Panc1 (cell line): ENCODE results near the gene MSRB3. TPM values are rescaled to one million over a fixed set of nuclear protein-coding genes. Genes with fewer than 3 reads are reported as not detected.
"Not testable (repeated sequence)": the region's sequence is repeated elsewhere in the genome, so short reads cannot be mapped to it uniquely, and the experiment has no call there.

Experiments
- ATAC-seq: fragments of 200-7000 bp; cut with Tn5 transposase; 2 replicates; pipeline ENCODE4 v1.9.1; 2020; ENCODE audit warnings: mild to moderate bottlenecking, moderate library complexity
- BruUV-seq: library from RNA; stranded (reverse); fragments of 400-500 nt; replicated peaks from 2 replicates; lab custom pipeline; 2021; lab: Mats Ljungman, UMichigan
- CTCF ChIA-PET: fragments of 300-600 bp; sonication (Branson Sonifier 250); formaldehyde crosslinking; loops from one replicate; lab custom pipeline; 2022; ENCODE audit warnings: antibody characterized with exemption; lab: Charles Lee
- POLR2A ChIA-PET: fragments of 300-600 bp; sonication (Branson Sonifier 250); formaldehyde crosslinking; loops from one replicate; lab custom pipeline; 2022; ENCODE audit warnings: antibody characterized with exemption; lab: Charles Lee
- DNase-seq: peaks from one replicate; pipeline ENCODE4 v3.0.0-alpha.2; 2010; ENCODE audit warnings: low read depth, low spot score
- H3K27ac ChIP-seq: 2 replicates; pipeline ENCODE4 v1.5.1; 2011; ENCODE audit warnings: mild to moderate bottlenecking, low read length, inconsistent platforms
- H3K27me3 ChIP-seq: fragments of 200-500 bp; sonication (Bioruptor generic); 2 replicates; pipeline ENCODE4 v1.6.0; 2014; ENCODE audit warnings: low read length, inconsistent platforms; ENCODE audit not compliant: control insufficient read depth, insufficient read depth
- H3K36me3 ChIP-seq: fragments of 200-500 bp; sonication (Bioruptor generic); 2 replicates; pipeline ENCODE4 v1.5.1; 2014; ENCODE audit warnings: inconsistent platforms, mild to moderate bottlenecking, low read length, moderate library complexity; ENCODE audit not compliant: control insufficient read depth, insufficient read depth
- H3K4me1 ChIP-seq: 2 replicates; pipeline ENCODE4 v1.5.1; 2011; ENCODE audit warnings: inconsistent platforms, mild to moderate bottlenecking, low read length, moderate library complexity; ENCODE audit not compliant: control insufficient read depth, insufficient read depth
- H3K4me3 ChIP-seq, 2 experiments: 2 replicates each; pipeline ENCODE4 v1.5.1; 2011 to 2012; ENCODE audit warnings: low read depth in 2 of 2, low read length in 2 of 2, mild to moderate bottlenecking in 2 of 2, inconsistent platforms in 1 of 2, moderate library complexity in 1 of 2
- H3K9me3 ChIP-seq: fragments of 200-500 bp; sonication (Bioruptor generic); 2 replicates; pipeline ENCODE4 v1.5.1; 2014; ENCODE audit warnings: low read depth, mild to moderate bottlenecking, inconsistent platforms, low read length, moderate library complexity; ENCODE audit not compliant: control insufficient read depth, insufficient read depth
- CTCF ChIP-seq: fragments of 450-650 bp; IDR thresholded peaks from 2 replicates; pipeline ENCODE4 v1.5.1; 2017; ENCODE audit warnings: mild to moderate bottlenecking
- POLR2AphosphoS5 ChIP-seq: IDR thresholded peaks from 2 replicates; pipeline ENCODE4 v1.6.1; 2012; ENCODE audit warnings: mild to moderate bottlenecking, low read depth, low read length, moderate library complexity
- REST ChIP-seq, 2 experiments: IDR thresholded peaks; 2 replicates each; pipeline ENCODE4 v1.6.1; 2011 to 2012; ENCODE audit warnings: low read depth in 2 of 2, control low read depth in 1 of 2, low read length in 1 of 2, mild to moderate bottlenecking in 1 of 2, moderate library complexity in 1 of 2; ENCODE audit not compliant: insufficient read depth in 1 of 2
- SIN3A ChIP-seq: IDR thresholded peaks from 2 replicates; pipeline ENCODE4 v1.6.1; 2012; ENCODE audit warnings: low read depth, mild to moderate bottlenecking, low read length, moderate library complexity, borderline replicate concordance; ENCODE audit not compliant: insufficient read depth
- TCF7L2 ChIP-seq: IDR thresholded peaks from 2 replicates; pipeline ENCODE4 v1.6.1; 2011; ENCODE audit warnings: mild to moderate bottlenecking, low read depth, low read length, inconsistent platforms
- in situ Hi-C: cut with HindIII; loops from 2 replicates; pipeline ENCODE4 v1.10.0; 2016; ENCODE audit warnings: low sequenced_read_pairs, low pct_unique_long_range_greater_than_20kb
- intact Hi-C: fragments of 100-400 bp; cut with micrococcal nuclease; formaldehyde crosslinking; loops from one replicate; pipeline ENCODE4 v1.10.0; 2022; ENCODE audit not compliant: unreplicated experiment
- total RNA-seq: library from RNA; stranded (reverse); gene quantifications from one replicate; pipeline ENCODE4 v1.2.1, GENCODE V29; 2021; ENCODE audit not compliant: unreplicated experiment

The MSRB3 gene
- total RNA-seq, 1 experiment from 2014 or later: 89.7 TPM

DNA sequence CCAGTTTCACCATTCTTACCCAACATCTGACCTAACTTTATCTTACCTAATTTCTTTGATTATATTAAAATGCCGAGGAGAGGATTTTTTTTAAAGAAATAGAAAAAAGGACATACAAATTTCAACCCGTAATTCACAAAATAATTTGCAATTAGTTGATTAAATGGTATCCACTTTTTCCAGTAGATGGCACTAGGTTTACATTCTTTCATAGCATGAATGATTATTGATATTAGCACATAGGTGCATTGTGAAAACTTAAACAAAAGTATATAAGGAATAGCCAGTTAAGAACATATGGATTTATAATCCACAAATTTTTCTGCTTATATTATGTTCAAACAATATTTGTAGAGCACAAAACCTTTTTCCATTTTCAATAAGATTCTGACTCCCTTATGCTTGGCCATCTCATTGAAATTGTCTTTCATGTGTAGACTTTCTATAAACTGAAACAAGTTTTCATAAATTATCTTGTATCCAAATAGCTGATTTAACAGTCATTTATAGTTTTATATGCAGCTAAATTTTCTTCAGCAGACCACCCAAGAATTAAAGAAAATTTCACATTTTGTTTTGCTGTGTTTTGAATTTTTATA, 35.3 kb downstream of the MSRB3 start:
- Histone ChIP-seq H3K27ac (peak overlapping the region; percentile 3; the same call in 1 of the 2 replicates), H3K4me3 (no peak overlapping the region), H3K4me1 (no peaks in the 10 kb centered on the region; the same call in 1 of the 2 replicates), H3K36me3 (peaks cover 3% of the 10 kb centered on the region; the same call in 1 of the 2 replicates), H3K9me3 (no peaks in the 10 kb centered on the region), H3K27me3 (no peaks in the 10 kb centered on the region)
- DNase-seq (no peak), ATAC-seq (no peak)
- intact Hi-C loops (loop anchor here (5.0 to 10.0 kb wide), 2 partner anchors 231 to 288 kb away; no protein-coding TSS in a partner anchor), in situ Hi-C loops (no loop called here)
- BruUV-seq: no TSS peak
- TF ChIP-seq TCF7L2 (no peak), CTCF (peak; percentile 57; the same call in 1 of the 2 replicates)
- POLR2A ChIA-PET: no interaction called here
- CTCF ChIA-PET: no interaction called here

DNA sequence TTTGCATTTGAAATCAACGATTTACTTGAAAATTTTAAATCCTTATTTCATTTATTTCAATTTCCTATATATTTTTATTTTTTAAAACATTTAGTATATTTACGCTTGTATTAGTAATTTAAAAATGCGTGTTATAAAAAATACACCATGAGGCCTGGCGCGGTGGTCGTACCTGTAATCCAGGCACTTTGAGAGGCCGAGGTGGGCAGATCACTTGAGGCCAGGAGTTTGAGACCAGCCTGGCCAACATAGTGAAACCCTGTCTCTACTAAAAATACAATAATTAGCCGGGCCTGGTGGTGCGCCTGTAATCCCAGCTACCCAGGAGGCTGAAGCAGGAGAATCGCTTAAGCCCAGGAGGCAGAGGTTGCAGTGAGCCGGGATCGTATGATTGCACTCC, 36.8 kb downstream of the MSRB3 start:
- DNase-seq, in situ Hi-C loops, H3K9me3 ChIP-seq, H3K4me3 ChIP-seq, ATAC-seq, H3K4me1 ChIP-seq, BruUV-seq, H3K36me3 ChIP-seq, CTCF ChIA-PET, H3K27ac ChIP-seq, H3K27me3 ChIP-seq: not testable (repeated sequence)
- intact Hi-C loops: loop anchor here (10.0 kb wide), 1 partner anchor 230 kb away; no protein-coding TSS in a partner anchor
- POLR2A ChIA-PET: interaction anchor here (0.5 kb wide), 1 partner anchor 763 kb away, joined by 3 read pairs; no protein-coding TSS in a partner anchor

- CTCF ChIA-PET: no interaction called here
- H3K27ac ChIP-seq: no peak overlapping the region
- H3K27me3 ChIP-seq: no peaks in the 10 kb centered on the region
- in situ Hi-C loops (no loop called here), intact Hi-C loops (loop anchor here (10.0 kb wide), 1 partner anchor 227 kb away; no protein-coding TSS in a partner anchor)
- POLR2A ChIA-PET: no interaction called here
- DNase-seq: no peak
- TF ChIP-seq TCF7L2: no peak
- TF ChIP-seq POLR2AphosphoS5: no peak
- no peak for TF ChIP-seq CTCF
- no peak for TF ChIP-seq SIN3A
- no peak for TF ChIP-seq REST (IDR thresholded peaks at IDR 0.05; ENCODE audit: insufficient read depth in 1 of 2, low read depth in 2 of 2, low read length in 1 of 2)
- H3K4me1 ChIP-seq: no peaks in the 10 kb centered on the region; the same call in 1 of the 2 replicates
- H3K9me3 ChIP-seq: no peaks in the 10 kb centered on the region
- BruUV-seq: no TSS peak
- H3K4me3 ChIP-seq: no peak overlapping the region
- H3K36me3 ChIP-seq: peaks cover 3% of the 10 kb centered on the region; the same call in 1 of the 2 replicates
- no peak for ATAC-seq
Measured at GRCh38 chr12:65318186-65318685, 39.8 kb downstream of the MSRB3 start.
